HG03460 (cell line): Measurements from ENCODE around the gene ONECUT2.

Experiments
- ATAC-seq: cut with Tn5 transposase; IDR thresholded peaks from one replicate; pipeline ENCODE4 v1.9.1; 2021; ENCODE audit not compliant: unreplicated experiment

The ONECUT2 gene

GRCh38 chr18:57431002-57431382, 4.2 kb upstream of the ONECUT2 start:
- no peak for ATAC-seq

DNA sequence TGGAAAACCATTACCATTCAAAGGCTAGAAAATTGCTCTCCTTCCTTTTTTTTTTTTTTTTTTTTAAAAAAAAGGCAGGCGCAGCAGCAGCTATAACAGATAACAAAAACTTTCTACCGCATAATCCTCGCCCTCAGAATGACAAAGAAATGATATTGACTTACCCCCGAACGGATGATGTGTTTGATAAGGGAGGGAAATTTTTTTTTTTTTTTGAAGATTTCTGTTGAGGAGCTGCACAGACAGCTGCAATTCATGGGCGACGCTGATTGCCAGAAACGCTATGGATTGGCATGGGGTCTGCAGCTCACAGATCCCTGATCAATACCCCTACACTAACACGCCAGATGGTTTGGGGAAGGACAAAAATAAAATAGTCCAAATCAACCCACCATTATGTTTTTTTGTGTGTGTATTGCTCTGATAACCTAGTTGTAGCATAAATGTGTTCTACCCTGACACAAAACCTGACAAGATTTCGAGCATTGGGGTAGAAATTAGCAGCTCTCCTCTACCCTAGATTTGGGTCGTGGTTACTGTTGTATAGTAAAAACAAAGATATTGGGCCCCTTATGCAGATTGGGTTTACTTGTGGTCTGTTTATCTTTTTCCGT, 3.6 kb upstream of the ONECUT2 start:
- ATAC-seq, result no peak

GRCh38 chr18:57432140-57432539, 3.0 kb upstream of the ONECUT2 start:
- no peak for ATAC-seq

- no peak for ATAC-seq
These were observed 2.3 kb upstream of the ONECUT2 start for GRCh38 chr18:57432751-57433400.

- ATAC-seq, result no peak
These were observed 1.7 kb upstream of the ONECUT2 start for GRCh38 chr18:57433482-57433881.

DNA sequence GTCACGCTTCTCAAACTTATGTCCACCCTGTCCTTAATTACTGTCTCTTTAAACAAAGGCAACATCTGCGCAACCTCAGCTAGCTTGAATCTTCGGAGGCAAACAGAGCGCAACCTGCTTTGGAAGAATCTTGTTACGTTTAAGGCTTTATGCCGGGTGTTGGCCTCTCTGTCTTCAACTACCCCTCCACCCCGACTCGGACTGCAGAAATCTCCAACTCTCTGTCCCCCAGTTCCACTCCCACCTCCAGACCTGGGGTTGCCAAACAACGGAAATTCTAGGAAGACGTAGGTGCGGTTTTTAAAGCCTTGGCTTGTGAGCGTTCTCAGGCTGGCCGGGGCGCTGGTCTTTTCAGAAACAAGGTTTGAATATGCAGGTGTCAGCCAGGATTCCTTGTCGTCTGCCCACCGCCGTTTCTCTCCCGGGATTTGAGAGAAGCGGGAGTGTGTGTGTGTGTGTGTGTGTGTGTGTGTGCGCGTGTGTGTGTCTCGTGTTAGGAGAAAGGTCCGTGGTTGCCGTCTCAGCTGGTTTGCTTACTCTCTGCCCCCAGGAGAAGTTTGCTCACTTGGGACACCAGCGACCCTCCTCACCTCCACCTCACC, 1.1 kb upstream of the ONECUT2 start:
- no peak for ATAC-seq

- ATAC-seq, result no peak
These were observed 644 bp downstream of the ONECUT2 start for GRCh38 chr18:57435846-57436190.

DNA sequence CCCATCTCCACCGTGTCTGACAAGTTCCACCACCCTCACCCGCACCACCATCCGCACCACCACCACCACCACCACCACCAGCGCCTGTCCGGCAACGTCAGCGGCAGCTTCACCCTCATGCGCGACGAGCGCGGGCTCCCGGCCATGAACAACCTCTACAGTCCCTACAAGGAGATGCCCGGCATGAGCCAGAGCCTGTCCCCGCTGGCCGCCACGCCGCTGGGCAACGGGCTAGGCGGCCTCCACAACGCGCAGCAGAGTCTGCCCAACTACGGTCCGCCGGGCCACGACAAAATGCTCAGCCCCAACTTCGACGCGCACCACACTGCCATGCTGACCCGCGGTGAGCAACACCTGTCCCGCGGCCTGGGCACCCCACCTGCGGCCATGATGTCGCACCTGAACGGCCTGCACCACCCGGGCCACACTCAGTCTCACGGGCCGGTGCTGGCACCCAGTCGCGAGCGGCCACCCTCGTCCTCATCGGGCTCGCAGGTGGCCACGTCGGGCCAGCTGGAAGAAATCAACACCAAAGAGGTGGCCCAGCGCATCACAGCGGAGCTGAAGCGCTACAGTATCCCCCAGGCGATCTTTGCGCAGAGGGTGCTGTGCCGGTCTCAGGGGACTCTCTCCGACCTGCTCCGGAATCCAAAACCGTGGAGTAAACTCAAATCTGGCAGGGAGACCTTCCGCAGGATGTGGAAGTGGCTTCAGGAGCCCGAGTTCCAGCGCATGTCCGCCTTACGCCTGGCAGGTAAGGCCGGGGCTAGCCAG, 1.2 kb downstream of the ONECUT2 start:
- ATAC-seq, result no peak

- no peak for ATAC-seq
These were observed 1.8 kb downstream of the ONECUT2 start for GRCh38 chr18:57436965-57437333.

GRCh38 chr18:57437402-57437765, 2.2 kb downstream of the ONECUT2 start:
- ATAC-seq, result no peak

GRCh38 chr18:57437766-57438671, 2.8 kb downstream of the ONECUT2 start:
- ATAC-seq, result no peak

- ATAC-seq, result no peak
These were observed 3.8 kb downstream of the ONECUT2 start for GRCh38 chr18:57438743-57439608.

DNA sequence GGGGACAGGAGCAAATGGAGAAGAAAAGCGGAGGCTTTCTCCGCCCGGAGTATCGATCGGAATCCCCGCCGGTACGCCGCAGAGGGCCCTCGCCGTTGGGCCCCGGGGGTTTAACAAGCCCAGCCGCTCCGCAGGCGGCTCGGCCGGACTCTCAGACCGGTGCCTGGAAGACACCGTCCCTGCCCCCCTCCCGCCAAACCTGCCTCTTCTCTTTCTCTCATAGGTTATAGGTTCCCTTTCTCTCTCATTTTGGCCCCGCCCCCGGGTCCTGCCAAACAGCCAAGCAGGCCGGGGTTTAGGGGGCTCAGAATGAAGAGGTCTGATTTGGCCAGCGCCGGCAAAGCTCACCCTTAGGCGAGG, 4.4 kb downstream of the ONECUT2 start:
- no peak for ATAC-seq

DNA sequence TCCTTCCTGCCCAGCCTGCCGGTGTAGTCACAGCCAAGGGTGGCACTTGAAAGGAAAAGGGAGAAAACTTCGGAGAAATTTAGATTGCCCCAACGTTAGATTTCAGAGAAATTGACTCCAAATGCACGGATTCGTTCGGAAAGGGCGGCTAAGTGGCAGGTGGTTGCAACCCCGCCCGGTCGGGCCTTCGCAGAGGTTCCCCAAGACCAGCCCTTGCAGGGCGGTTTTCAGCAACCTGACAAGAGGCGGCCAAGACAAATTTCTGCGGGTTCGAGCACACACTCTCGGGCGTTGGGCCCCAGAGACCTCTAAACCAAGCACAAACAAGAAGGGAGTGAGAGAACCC, 4.8 kb downstream of the ONECUT2 start:
- no peak for ATAC-seq

DNA sequence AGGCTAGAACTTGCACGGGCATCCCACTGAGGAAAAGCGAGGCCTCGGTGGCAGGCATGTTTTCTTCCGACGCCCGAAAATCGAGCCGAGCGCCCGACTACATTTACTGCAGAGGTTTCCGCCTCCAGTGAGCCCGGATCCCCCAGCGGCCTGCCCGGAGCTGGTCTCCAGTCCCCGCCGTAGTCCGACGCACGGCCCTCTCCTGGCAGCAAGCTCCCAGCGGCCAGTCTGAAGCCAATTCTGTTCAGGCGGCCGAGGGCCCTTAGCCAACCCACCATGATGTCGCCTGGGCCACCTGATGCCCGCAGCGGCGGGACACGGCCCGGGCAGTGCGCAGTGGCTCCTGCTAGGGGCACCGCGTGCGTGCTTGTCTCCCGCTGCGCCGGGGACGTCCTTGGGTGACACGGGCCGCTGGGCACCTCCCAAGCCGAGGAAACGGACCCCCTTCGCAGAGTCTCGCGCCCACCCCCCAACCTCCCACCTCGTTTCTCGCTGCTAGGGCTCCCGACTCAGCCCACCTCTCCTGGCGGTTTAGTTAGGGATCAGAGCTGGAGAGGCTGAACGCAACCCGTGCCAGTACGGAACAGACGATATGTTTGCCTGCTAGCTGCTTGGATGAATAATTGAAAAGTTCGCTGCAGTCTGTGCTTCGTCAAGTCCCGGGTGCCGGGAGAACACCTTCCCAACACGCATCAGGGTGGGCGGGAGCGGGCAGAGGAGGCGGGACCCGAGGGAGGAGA, 5.3 kb downstream of the ONECUT2 start:
- no peak for ATAC-seq

DNA sequence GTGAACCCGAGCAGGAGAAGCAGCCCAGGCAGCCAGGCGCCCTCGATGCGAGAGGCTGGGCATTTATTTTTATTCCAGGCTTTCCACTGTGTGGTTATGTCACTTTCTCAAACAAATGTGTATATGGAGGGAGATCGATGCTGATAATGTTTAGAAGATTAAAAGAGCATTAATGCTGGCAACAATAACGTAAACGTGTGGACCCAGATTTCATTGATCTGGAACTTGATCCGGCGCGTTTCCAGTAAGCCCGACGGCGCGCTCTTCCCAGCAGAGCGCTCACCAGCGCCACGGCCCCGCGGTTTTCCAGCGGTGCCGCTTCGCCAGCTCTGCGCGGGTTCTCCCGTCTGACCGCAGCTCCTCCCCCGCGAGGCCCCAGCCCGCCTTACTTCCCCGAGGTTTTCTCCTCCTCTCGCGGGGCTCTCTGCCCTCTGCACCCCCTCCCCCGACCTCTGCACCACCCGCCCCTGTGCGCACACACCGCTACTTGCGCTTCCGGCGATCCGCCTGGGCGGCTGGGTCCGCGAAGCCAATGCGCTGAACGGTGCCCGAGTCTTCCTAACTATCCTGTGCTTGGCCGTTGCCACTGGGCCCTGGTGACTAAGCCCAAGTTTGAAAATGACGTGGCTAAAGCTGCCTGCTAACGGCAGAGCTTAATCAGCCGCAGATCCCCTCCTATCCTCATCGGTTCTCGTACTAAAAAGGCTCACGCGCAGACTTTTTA, 6.1 kb downstream of the ONECUT2 start:
- ATAC-seq, result no peak

DNA sequence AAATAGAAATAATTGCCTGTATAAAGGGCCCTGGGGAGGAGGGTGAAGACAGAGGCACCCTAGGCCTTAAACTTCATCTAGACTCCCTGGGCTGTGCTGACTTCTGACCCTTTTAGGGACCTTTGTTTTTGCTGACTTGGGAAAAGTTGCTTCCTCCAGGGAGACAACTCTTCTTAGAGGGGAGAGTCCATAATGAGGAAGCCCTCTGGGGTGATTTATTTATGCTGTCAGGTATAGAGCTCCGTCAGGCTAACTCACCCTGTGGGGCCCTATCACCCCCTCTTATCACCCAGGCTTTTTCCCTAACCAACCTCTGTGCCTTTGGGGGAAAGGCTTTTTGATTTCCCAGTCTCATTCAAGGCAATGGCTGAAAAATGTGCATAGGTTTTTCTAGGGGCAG, 8.1 kb downstream of the ONECUT2 start:
- no peak for ATAC-seq

DNA sequence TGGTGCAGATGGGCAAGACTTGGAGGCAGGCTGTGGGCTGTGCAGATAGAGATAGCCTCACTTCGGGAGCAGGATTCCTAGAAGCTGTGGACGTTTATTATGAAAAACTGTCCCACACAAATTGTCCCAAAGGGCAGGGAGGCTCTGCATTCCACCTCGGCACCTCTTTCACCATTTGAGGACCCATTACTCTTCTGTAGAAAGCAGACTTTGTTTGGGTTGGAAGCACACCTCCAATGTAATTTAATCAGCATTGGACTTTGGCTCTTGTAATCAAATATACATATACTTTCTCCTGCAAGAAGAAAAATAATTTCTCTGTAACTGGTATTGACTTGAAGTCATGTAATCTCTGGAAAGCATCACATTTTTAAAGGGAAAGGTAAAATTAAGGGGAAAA, 8.5 kb downstream of the ONECUT2 start:
- ATAC-seq, result no peak

- no peak for ATAC-seq
These were observed 9.2 kb downstream of the ONECUT2 start for GRCh38 chr18:57444301-57444759.
